PC-3 (cell line): Measurements from ENCODE around the gene CIITA.

Source experiments
- EZH2 ChIP-seq: fragments of 300-600 bp; sonication (generic); IDR thresholded peaks from one replicate; pipeline ENCODE4 v1.6.1; 2017; ENCODE audit warnings: antibody characterized with exemption, mild to moderate bottlenecking, low read length; ENCODE audit not compliant: unreplicated experiment
- EZH2phosphoT487 ChIP-seq: fragments of 300-600 bp; sonication (generic); IDR thresholded peaks from 2 replicates; pipeline ENCODE4 v1.6.1; 2018; ENCODE audit warnings: mild to moderate bottlenecking, antibody characterized with exemption, low read length, borderline replicate concordance
- TF ChIP-seq, protein P1 (sequence below): fragments of 300-600 bp; sonication (generic); conservative IDR thresholded peaks from 2 replicates; pipeline ENCODE4 v1.5.1; 2017; ENCODE audit warnings: antibody characterized with exemption, low read depth, mild to moderate bottlenecking, low read length

DNA sequence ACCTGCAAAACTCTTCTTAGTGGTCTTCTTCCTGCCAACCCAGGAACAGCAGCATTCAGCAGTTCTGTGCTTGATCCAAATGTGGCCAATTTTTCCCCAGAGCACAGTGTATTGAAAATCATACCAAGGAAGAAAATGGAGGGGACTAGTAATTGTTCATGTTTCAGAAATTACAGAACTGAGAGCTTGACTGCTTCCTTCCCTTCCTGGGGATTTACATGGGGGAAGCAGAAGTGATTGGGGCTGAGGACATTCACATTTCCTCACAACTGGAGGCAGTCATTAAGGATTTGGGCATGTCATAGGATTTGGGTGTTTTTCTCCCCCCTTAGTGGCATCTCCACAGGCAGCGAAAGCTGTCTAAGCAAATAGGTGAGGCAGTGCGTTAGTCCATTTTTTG, 19.7 kb downstream of the CIITA start:
- TF ChIP-seq, protein P1, sequence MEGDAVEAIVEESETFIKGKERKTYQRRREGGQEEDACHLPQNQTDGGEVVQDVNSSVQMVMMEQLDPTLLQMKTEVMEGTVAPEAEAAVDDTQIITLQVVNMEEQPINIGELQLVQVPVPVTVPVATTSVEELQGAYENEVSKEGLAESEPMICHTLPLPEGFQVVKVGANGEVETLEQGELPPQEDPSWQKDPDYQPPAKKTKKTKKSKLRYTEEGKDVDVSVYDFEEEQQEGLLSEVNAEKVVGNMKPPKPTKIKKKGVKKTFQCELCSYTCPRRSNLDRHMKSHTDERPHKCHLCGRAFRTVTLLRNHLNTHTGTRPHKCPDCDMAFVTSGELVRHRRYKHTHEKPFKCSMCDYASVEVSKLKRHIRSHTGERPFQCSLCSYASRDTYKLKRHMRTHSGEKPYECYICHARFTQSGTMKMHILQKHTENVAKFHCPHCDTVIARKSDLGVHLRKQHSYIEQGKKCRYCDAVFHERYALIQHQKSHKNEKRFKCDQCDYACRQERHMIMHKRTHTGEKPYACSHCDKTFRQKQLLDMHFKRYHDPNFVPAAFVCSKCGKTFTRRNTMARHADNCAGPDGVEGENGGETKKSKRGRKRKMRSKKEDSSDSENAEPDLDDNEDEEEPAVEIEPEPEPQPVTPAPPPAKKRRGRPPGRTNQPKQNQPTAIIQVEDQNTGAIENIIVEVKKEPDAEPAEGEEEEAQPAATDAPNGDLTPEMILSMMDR = no peak
- TF ChIP-seq EZH2phosphoT487 (no peak), EZH2 (no peak)
